ENCODE results near the gene TRMT1L.

DNA sequence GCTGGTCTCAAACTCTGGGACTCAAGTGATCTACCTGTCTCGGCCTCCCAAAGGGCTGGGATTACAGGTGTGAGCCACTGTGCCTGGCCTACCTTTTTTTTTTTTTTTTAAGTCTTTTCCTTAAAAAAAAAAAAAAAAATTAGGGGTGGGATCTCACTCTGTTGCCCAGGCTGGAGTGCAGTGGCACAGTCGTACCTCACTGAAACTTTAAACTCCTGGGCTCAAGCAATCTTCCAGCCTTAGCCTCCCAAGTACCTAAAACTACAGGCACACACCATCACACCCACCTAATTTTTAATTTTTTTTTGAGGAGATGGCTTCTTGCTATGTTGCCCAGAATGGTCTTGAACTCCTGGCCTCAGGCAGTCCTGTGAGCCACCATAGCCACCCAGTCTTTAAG is 72.9 kb downstream of the TRMT1L start:
- TF ChIP-seq, protein P1, sequence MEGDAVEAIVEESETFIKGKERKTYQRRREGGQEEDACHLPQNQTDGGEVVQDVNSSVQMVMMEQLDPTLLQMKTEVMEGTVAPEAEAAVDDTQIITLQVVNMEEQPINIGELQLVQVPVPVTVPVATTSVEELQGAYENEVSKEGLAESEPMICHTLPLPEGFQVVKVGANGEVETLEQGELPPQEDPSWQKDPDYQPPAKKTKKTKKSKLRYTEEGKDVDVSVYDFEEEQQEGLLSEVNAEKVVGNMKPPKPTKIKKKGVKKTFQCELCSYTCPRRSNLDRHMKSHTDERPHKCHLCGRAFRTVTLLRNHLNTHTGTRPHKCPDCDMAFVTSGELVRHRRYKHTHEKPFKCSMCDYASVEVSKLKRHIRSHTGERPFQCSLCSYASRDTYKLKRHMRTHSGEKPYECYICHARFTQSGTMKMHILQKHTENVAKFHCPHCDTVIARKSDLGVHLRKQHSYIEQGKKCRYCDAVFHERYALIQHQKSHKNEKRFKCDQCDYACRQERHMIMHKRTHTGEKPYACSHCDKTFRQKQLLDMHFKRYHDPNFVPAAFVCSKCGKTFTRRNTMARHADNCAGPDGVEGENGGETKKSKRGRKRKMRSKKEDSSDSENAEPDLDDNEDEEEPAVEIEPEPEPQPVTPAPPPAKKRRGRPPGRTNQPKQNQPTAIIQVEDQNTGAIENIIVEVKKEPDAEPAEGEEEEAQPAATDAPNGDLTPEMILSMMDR (IDR thresholded peaks at IDR 0.05): no peak
- TF ChIP-seq TCF7L2 (IDR thresholded peaks at IDR 0.05; ENCODE audit: low read depth, low read length) (no peak), POLR2AphosphoS5 (IDR thresholded peaks at IDR 0.05; ENCODE audit: low read depth, low read length) (no peak), REST (IDR thresholded peaks at IDR 0.05; ENCODE audit: insufficient read depth in 1 of 2, low read depth in 2 of 2, low read length in 1 of 2) (no peak)
